Lower lobe of right lung (tissue), 2 donors: ENCODE data around the gene NLRP3. TPM values are rescaled to one million over a fixed set of nuclear protein-coding genes. Genes with fewer than 3 reads are reported as not detected.

ENCODE experiments used
- ATAC-seq, 2 donors: fragments of 200-7000 bp; cut with Tn5 transposase; one replicate each; pipeline ENCODE4 v1.9.1; 2020 to 2022; ENCODE audit warnings: mild to moderate bottlenecking in 2 of 2, moderate library complexity in 2 of 2
- DNase-seq: peaks from one replicate; pipeline ENCODE4 v3.0.0-alpha.2; 2020
- H3K27ac ChIP-seq: fragments of 200-600 bp; one replicate; pipeline ENCODE4 v1.8.0; 2022
- H3K27me3 ChIP-seq: fragments of 200-600 bp; one replicate; pipeline ENCODE4 v1.8.0; 2022; ENCODE audit warnings: low read depth
- H3K36me3 ChIP-seq: fragments of 200-600 bp; one replicate; pipeline ENCODE4 v1.8.0; 2022; ENCODE audit warnings: mild to moderate bottlenecking
- H3K4me1 ChIP-seq: fragments of 200-600 bp; one replicate; pipeline ENCODE4 v1.8.0; 2022
- H3K4me3 ChIP-seq: fragments of 200-600 bp; one replicate; pipeline ENCODE4 v1.8.0; 2022; ENCODE audit warnings: mild to moderate bottlenecking
- H3K9me3 ChIP-seq: fragments of 200-600 bp; one replicate; pipeline ENCODE4 v1.8.0; 2022
- CTCF ChIP-seq: fragments of 200-600 bp; IDR thresholded peaks from one replicate; pipeline ENCODE4 v1.8.0; 2022; ENCODE audit warnings: antibody characterized with exemption, mild to moderate bottlenecking
- intact Hi-C: fragments of 100-400 bp; cut with DNase I; formaldehyde crosslinking; loops from one replicate; pipeline ENCODE4 v1.11.0; 2022
- total RNA-seq: library from RNA; stranded (reverse); fragmentation: NEBNext Ultra II Directional; extraction: Animal tissue kit (Norgen Biotek cat#: 25700); gene quantifications from one replicate; pipeline ENCODE4 v1.2.1, GENCODE V29; 2021
- donor health status: DM: no; HTN: yes; CAD: no; lungs with severe emphysema.

The NLRP3 gene
- total RNA-seq, 1 donor from 2014 or later: 3.5 TPM

GRCh38 chr1:247496581-247497285 lies 80.8 kb downstream of the NLRP3 start:
- H3K27me3 ChIP-seq: no peaks in the 10 kb centered on the region
- ATAC-seq: no peak
- H3K4me1 ChIP-seq: no peaks in the 10 kb centered on the region
- H3K9me3 ChIP-seq: no peaks in the 10 kb centered on the region
- no peak overlapping the region for H3K4me3 ChIP-seq
- H3K36me3 ChIP-seq: no peaks in the 10 kb centered on the region
- no peak for TF ChIP-seq CTCF
- no peak overlapping the region for H3K27ac ChIP-seq
- intact Hi-C loops: no loop called here
- DNase-seq: no peak

Other genes starting within 250 kb of the NLRP3 start
- 29.1 TPM for gene ZNF124, start 244.2 kb upstream of the NLRP3 start, total RNA-seq
- gene VN1R5, start 160.1 kb upstream of the NLRP3 start, total RNA-seq: not detected
- gene ZNF496, start 84.3 kb upstream of the NLRP3 start, total RNA-seq: 16.9 TPM
- not detected for gene OR2B11, start 41.9 kb downstream of the NLRP3 start, total RNA-seq
- 0.06 TPM for gene OR2C3, start 120.3 kb downstream of the NLRP3 start, total RNA-seq
- 2.2 TPM for gene GCSAML, start 133.0 kb downstream of the NLRP3 start, total RNA-seq
- gene OR2G2, start 172.2 kb downstream of the NLRP3 start, total RNA-seq: not detected
- not detected for gene OR2G3, start 189.4 kb downstream of the NLRP3 start, total RNA-seq